ENCODE measurements around the gene MOCS1. TPM values are rescaled to one million over a fixed set of nuclear protein-coding genes. Genes with fewer than 3 reads are reported as not detected.

The MOCS1 gene
- total RNA-seq, 4 donors from 2014 or later: 23.4 to 39.8 (median 33.1) TPM

- Histone ChIP-seq H3K9me3 (no peaks in the 10 kb centered on the region), H3K4me1 (peaks cover 13 to 22% of the 10 kb centered on the region in 2 donors), H3K27me3 (no peaks in the 10 kb centered on the region), H3K27ac (no peak overlapping the region), H3K36me3 (peaks cover 7 to 16% of the 10 kb centered on the region in 2 donors), H3K4me3 (replicated peaks in 1 of 3) (no peak overlapping the region)
- intact Hi-C loops (cut with DNase I): no loop called here
- no peak for DNase-seq
- WGBS, 2 donors: 94% methylated on average over 5 of the region's 5 CpGs
- TF ChIP-seq CTCF (IDR thresholded peaks at IDR 0.05): no peak
- no peak for TF ChIP-seq POLR2A (IDR thresholded peaks at IDR 0.05)
Measured at GRCh38 chr6:39907871-39908575, 26.2 kb downstream of the MOCS1 start.

GRCh38 chr6:39906318-39906761 is 27.9 kb downstream of the MOCS1 start:
- 84 to 98% methylated on average over 6 to 10 of the region's 13 CpGs for WGBS, 2 donors
- intact Hi-C loops (cut with DNase I): no loop called here
- H3K27me3 ChIP-seq: no peaks in the 10 kb centered on the region
- no peak overlapping the region for H3K27ac ChIP-seq
- DNase-seq: no peak
- no peaks in the 10 kb centered on the region for H3K9me3 ChIP-seq
- peaks cover 2 to 9% of the 10 kb centered on the region in 2 donors for H3K4me1 ChIP-seq
- no peak for TF ChIP-seq CTCF (IDR thresholded peaks at IDR 0.05)
- TF ChIP-seq POLR2A (IDR thresholded peaks at IDR 0.05): no peak
- H3K4me3 ChIP-seq (replicated peaks in 1 of 3): no peak overlapping the region
- H3K36me3 ChIP-seq: peaks cover 6 to 7% of the 10 kb centered on the region in 2 donors

GRCh38 chr6:39905640-39905975 is 28.7 kb downstream of the MOCS1 start:
- intact Hi-C loops (cut with DNase I): no loop called here
- TF ChIP-seq CTCF (IDR thresholded peaks at IDR 0.05): no peak
- peaks cover 6 to 7% of the 10 kb centered on the region in 2 donors for H3K36me3 ChIP-seq

GRCh38 chr6:39904946-39905639 is 29.2 kb downstream of the MOCS1 start:
- Histone ChIP-seq H3K9me3 (no peaks in the 10 kb centered on the region), H3K4me3 (replicated peaks in 1 of 3) (no peak overlapping the region), H3K27me3 (no peaks in the 10 kb centered on the region), H3K4me1 (no peaks in the 10 kb centered on the region), H3K27ac (no peak overlapping the region), H3K36me3 (peaks cover 6 to 7% of the 10 kb centered on the region in 2 donors)
- DNase-seq: no peak
- WGBS, 2 donors: 89% methylated on average over 4 of the region's 4 CpGs
- TF ChIP-seq CTCF (IDR thresholded peaks at IDR 0.05) (no peak), POLR2A (IDR thresholded peaks at IDR 0.05) (no peak)
- intact Hi-C loops (cut with DNase I): no loop called here

More at GRCh38 chr6:39905640-39905975, 28.7 kb downstream of the MOCS1 start:
- H3K27me3 ChIP-seq: no peaks in the 10 kb centered on the region
- no peak overlapping the region for H3K4me3 ChIP-seq (replicated peaks in 1 of 3)
- H3K9me3 ChIP-seq: no peaks in the 10 kb centered on the region
- H3K4me1 ChIP-seq: peaks cover 0 to 2% of the 10 kb centered on the region in 2 donors
- no peak overlapping the region for H3K27ac ChIP-seq
- no peak for DNase-seq
- WGBS, 2 donors: 88 to 93% methylated on average over 4 of the region's 4 CpGs

GRCh38 chr6:39903656-39904055 is 30.6 kb downstream of the MOCS1 start:
- Histone ChIP-seq H3K36me3 (peaks cover 7 to 8% of the 10 kb centered on the region in 2 donors), H3K9me3 (no peaks in the 10 kb centered on the region), H3K4me1 (no peaks in the 10 kb centered on the region), H3K27ac (no peak overlapping the region), H3K27me3 (no peaks in the 10 kb centered on the region), H3K4me3 (replicated peaks in 1 of 3) (no peak overlapping the region)
- no peak for DNase-seq
- TF ChIP-seq POLR2A (IDR thresholded peaks at IDR 0.05) (no peak), CTCF (IDR thresholded peaks at IDR 0.05) (no peak)
- intact Hi-C loops (cut with DNase I): no loop called here
- WGBS, 2 donors: 97 to 100% methylated on average over 6 of the region's 6 CpGs

All from thyroid gland (tissue), 4 donors.